K562 (cell line): ENCODE results near the gene URI1. TPM values are rescaled to one million over a fixed set of nuclear protein-coding genes. Genes with fewer than 3 reads are reported as not detected.

ENCODE experiments used
- GABPB1 ChIP-seq: sonication (generic); formaldehyde crosslinking; IDR thresholded peaks from 2 replicates; pipeline ENCODE4 v1.8.0; 2022; ENCODE audit warnings: mild to moderate bottlenecking, missing genetic modification reagents
- HOMEZ ChIP-seq: fragments of 250-450 bp; sonication (Bioruptor Pico); IDR thresholded peaks from 2 replicates; pipeline ENCODE4 v1.4.0; 2020; ENCODE audit warnings: mild to moderate bottlenecking, moderate library complexity
- PHF21A ChIP-seq: fragments of 450-650 bp; IDR thresholded peaks from 2 replicates; pipeline ENCODE4 v1.6.1; 2017; ENCODE audit warnings: low read depth, borderline replicate concordance
- PHTF2 ChIP-seq: fragments of 250-450 bp; sonication (Bioruptor Pico); IDR thresholded peaks from 2 replicates; pipeline ENCODE4 v1.5.0; 2021; ENCODE audit warnings: mild to moderate bottlenecking
- ZHX1 ChIP-seq: fragments of 150-350 bp; conservative IDR thresholded peaks from 2 replicates; pipeline ENCODE4 v1.6.1; 2014; ENCODE audit warnings: low read length
- polyA plus RNA-seq, 8 experiments: library from polyadenylated mRNA; depleted of rRNA in 4 of 8; stranded (reverse) in 5 of 8; unstranded in 3 of 8; fragments of >200 nt; fragmentation: Nextera tagmentation in 2 of 8; fragmentation: Illumina TruSeq in 1 of 8; extraction: Ambion mirVana in 2 of 8; extraction: Trizol in 1 of 8; gene quantifications; 2 replicates each; pipeline versions ENCODE4 v1.2.1 to v1.2.3, GENCODE V29; 2011 to 2014; ENCODE audit warnings: inconsistent platforms in 1 of 8, missing spikeins in 1 of 8
- total RNA-seq, 7 experiments: library from RNA; depleted of rRNA in 6 of 7; stranded (reverse); fragments of >200 nt in 6 of 7; fragmentation: Illumina TruSeq in 2 of 7; extraction: Trizol in 2 of 7; gene quantifications; 2 replicates each; pipeline versions ENCODE4 v1.2.1 to v1.2.3, GENCODE V29; 2011 to 2021; ENCODE audit warnings: low replicate concordance in 1 of 7

The URI1 gene
- total and polyA plus RNA-seq, 9 of the 15 experiments (the other 6 are each of a cell fraction or from before 2014, with no cell fraction given) = 16.9 to 87.4 (median 63.9) TPM

GRCh38 chr19:30034321-30034720 lies 92.3 kb downstream of the URI1 start (continued):
- TF ChIP-seq ZHX1 (no peak), PHF21A (no peak), GABPB1 (CRISPR knock-in tag) (no peak), HOMEZ (no peak), PHTF2 (no peak)
